Measurements from ENCODE around the gene TRPV2. TPM values are rescaled to one million over a fixed set of nuclear protein-coding genes. Genes with fewer than 3 reads are reported as not detected.
A peak's percentile ranks its signal among the peaks of the same experiment; 100 is the strongest.

The TRPV2 gene
- total and polyA plus RNA-seq, 7 donors: 3.7 to 14.0 (median 9.3) TPM

- Histone ChIP-seq H3K4me3 (no peak overlapping the region), H3K36me3 (no peaks in the 10 kb centered on the region), H3K4me1 (peaks cover 0 to 16% (median 16%) of the 10 kb centered on the region in 4 donors), H3K9me3 (no peaks in the 10 kb centered on the region), H3K27ac (peak overlapping the region in 2 of 4 donors; percentile 8 to 39), H3K27me3 (no peaks in the 10 kb centered on the region)
- no peak for DNase-seq
- TF ChIP-seq EP300 (IDR thresholded peaks at IDR 0.05) (no peak), CTCF (IDR thresholded peaks at IDR 0.05) (no peak), POLR2A (IDR thresholded peaks at IDR 0.05) (no peak), POLR2AphosphoS5 (IDR thresholded peaks at IDR 0.05) (no peak)
- 12 to 59% methylated on average over 4 of the region's 4 CpGs for WGBS, 2 donors
- intact Hi-C loops (cut with DNase I): no loop called here
Observed at GRCh38 chr17:16465861-16466338, 50.5 kb downstream of the TRPV2 start.

GRCh38 chr17:16466407-16466806 lies 51.0 kb downstream of the TRPV2 start:
- no peak for DNase-seq
- 24 to 77% methylated on average over 9 of the region's 9 CpGs for WGBS, 2 donors
- Histone ChIP-seq H3K9me3 (no peaks in the 10 kb centered on the region), H3K36me3 (no peaks in the 10 kb centered on the region), H3K4me3 (no peak overlapping the region), H3K27me3 (no peaks in the 10 kb centered on the region), H3K27ac (peak overlapping the region in 1 of 4 donors; percentile 8), H3K4me1 (peaks cover 0 to 16% (median 16%) of the 10 kb centered on the region in 4 donors)
- TF ChIP-seq CTCF (IDR thresholded peaks at IDR 0.05): no peak
- no peak for TF ChIP-seq EP300 (IDR thresholded peaks at IDR 0.05)
- TF ChIP-seq POLR2AphosphoS5 (IDR thresholded peaks at IDR 0.05): no peak
- no peak for TF ChIP-seq POLR2A (IDR thresholded peaks at IDR 0.05)
- intact Hi-C loops (cut with DNase I): no loop called here

- H3K9me3 ChIP-seq: no peaks in the 10 kb centered on the region
- no peak overlapping the region for H3K27ac ChIP-seq
- no peaks in the 10 kb centered on the region for H3K27me3 ChIP-seq
- peaks cover 0 to 16% (median 16%) of the 10 kb centered on the region in 4 donors for H3K4me1 ChIP-seq
- intact Hi-C loops (cut with DNase I): no loop called here
- no peaks in the 10 kb centered on the region for H3K36me3 ChIP-seq
- no peak overlapping the region for H3K4me3 ChIP-seq
- WGBS, 2 donors: 95% methylated on average over 6 of the region's 6 CpGs
- no peak for DNase-seq
- no peak for TF ChIP-seq EP300 (IDR thresholded peaks at IDR 0.05)
- no peak for TF ChIP-seq POLR2A (IDR thresholded peaks at IDR 0.05)
- TF ChIP-seq POLR2AphosphoS5 (IDR thresholded peaks at IDR 0.05): no peak
- no peak for TF ChIP-seq CTCF (IDR thresholded peaks at IDR 0.05)
Observed at GRCh38 chr17:16467044-16467443, 51.7 kb downstream of the TRPV2 start.

DNA sequence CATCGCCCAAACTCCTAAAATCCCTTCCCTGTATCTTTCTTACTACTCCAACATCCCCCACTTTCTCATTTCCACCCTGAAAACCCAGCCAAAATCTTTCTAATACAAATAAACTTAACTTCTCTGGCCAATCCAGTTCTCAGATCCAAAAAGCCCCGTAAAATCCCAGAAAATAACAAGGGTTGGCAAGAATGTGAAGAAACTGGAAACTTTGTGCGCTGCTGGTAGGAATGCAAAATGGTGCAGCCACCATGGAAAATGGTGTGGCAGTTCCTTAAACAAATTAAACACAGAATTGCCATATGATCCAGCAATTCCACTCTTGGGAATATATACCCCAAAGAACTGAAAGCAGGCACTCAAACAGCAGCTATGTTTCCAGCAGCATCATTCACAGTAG lies 52.5 kb downstream of the TRPV2 start:
- Histone ChIP-seq H3K27ac (no peak overlapping the region), H3K27me3 (no peaks in the 10 kb centered on the region), H3K4me3 (no peak overlapping the region), H3K4me1 (peaks cover 0 to 14% (median 13%) of the 10 kb centered on the region in 4 donors), H3K9me3 (no peaks in the 10 kb centered on the region), H3K36me3 (no peaks in the 10 kb centered on the region)
- intact Hi-C loops (cut with DNase I): no loop called here
- WGBS, 2 donors: 69 to 93% methylated on average over 3 of the region's 3 CpGs
- TF ChIP-seq POLR2A (IDR thresholded peaks at IDR 0.05): no peak
- TF ChIP-seq CTCF (IDR thresholded peaks at IDR 0.05): no peak
- no peak for TF ChIP-seq POLR2AphosphoS5 (IDR thresholded peaks at IDR 0.05)
- TF ChIP-seq EP300 (IDR thresholded peaks at IDR 0.05): no peak
- no peak for DNase-seq

- H3K36me3 ChIP-seq: no peaks in the 10 kb centered on the region
- intact Hi-C loops (cut with DNase I): no loop called here
- no peak overlapping the region for H3K27ac ChIP-seq
- H3K27me3 ChIP-seq: no peaks in the 10 kb centered on the region
- peaks cover 0 to 8% (median 7%) of the 10 kb centered on the region in 4 donors for H3K4me1 ChIP-seq
- no peaks in the 10 kb centered on the region for H3K9me3 ChIP-seq
- DNase-seq: no peak
- no peak for TF ChIP-seq POLR2AphosphoS5 (IDR thresholded peaks at IDR 0.05)
- no peak for TF ChIP-seq EP300 (IDR thresholded peaks at IDR 0.05)
- no peak for TF ChIP-seq CTCF (IDR thresholded peaks at IDR 0.05)
- TF ChIP-seq POLR2A (IDR thresholded peaks at IDR 0.05): no peak
- no peak overlapping the region for H3K4me3 ChIP-seq
- 39 to 67% methylated on average over 4 of the region's 4 CpGs for WGBS, 2 donors
Observed at GRCh38 chr17:16468428-16468992, 53.1 kb downstream of the TRPV2 start.
